Kidney (tissue), 14 donors: ENCODE results near the gene KCTD11. TPM values are rescaled to one million over a fixed set of nuclear protein-coding genes. Genes with fewer than 3 reads are reported as not detected.
A peak's percentile ranks its signal among the peaks of the same experiment; 100 is the strongest.

ENCODE experiments used
- DNase-seq, 5 donors: peaks; one replicate each; pipeline ENCODE4 v3.0.0-alpha.2; 2013 to 2020
- FAIRE-seq: peaks from 2 replicates; lab custom pipeline; 2012; peaks lifted over from hg19 to GRCh38; lab: Jason Lieb, UNC
- H3K27ac ChIP-seq, 2 donors: one replicate each; pipeline ENCODE4 v1.7.0; 2013; ENCODE audit warnings: low read depth in 2 of 2, low read length in 2 of 2, inconsistent platforms in 1 of 2
- H3K27me3 ChIP-seq: one replicate; pipeline ENCODE4 v1.7.1; 2013; ENCODE audit warnings: low read length, inconsistent platforms; ENCODE audit not compliant: control insufficient read depth, insufficient read depth
- H3K36me3 ChIP-seq, 3 donors: one replicate each; pipeline versions ENCODE4 v1.7.0 to v1.7.1; 2013; ENCODE audit warnings: low read length in 3 of 3, control low read depth in 1 of 3, inconsistent platforms in 1 of 3; ENCODE audit not compliant: insufficient read depth in 3 of 3, control insufficient read depth in 2 of 3
- H3K4me1 ChIP-seq, 3 donors: one replicate each; pipeline versions ENCODE4 v1.7.0 to v1.7.1; 2013; ENCODE audit warnings: low read length in 3 of 3, inconsistent platforms in 1 of 3, low read depth in 1 of 3; ENCODE audit not compliant: control insufficient read depth in 2 of 3, insufficient read depth in 2 of 3
- H3K4me3 ChIP-seq, 3 donors: one replicate each; pipeline versions ENCODE4 v1.7.0 to v1.8.1; 2013; ENCODE audit warnings: low read length in 3 of 3, control low read depth in 1 of 3, inconsistent platforms in 1 of 3
- H3K9ac ChIP-seq, 3 donors: one replicate each; pipeline versions ENCODE4 v1.7.0 to v1.7.1; 2013; ENCODE audit warnings: low read length in 3 of 3, control low read depth in 1 of 3, inconsistent platforms in 1 of 3
- H3K9me3 ChIP-seq, 3 donors: one replicate each; pipeline versions ENCODE4 v1.7.0 to v1.7.1; 2013; ENCODE audit warnings: low read length in 3 of 3, control low read depth in 1 of 3, inconsistent platforms in 1 of 3; ENCODE audit not compliant: control insufficient read depth in 2 of 3, insufficient read depth in 1 of 3
- intact Hi-C: fragments of 100-400 bp; cut with DNase I; formaldehyde crosslinking; loops from one replicate; pipeline ENCODE4 v1.11.1; 2022
- polyA plus RNA-seq: library from polyadenylated mRNA; stranded (reverse); fragments of 350-450 nt; fragmentation: Illumina TruSeq; extraction: RNeasy Lipid Tissue Mini Kit (QIAGEN cat#74804); gene quantifications from one replicate; pipeline ENCODE4 v1.2.3, GENCODE V29; 2014; ENCODE audit warnings: low read depth, low replicate concordance; ENCODE audit not compliant: insufficient read depth
- total RNA-seq: library from RNA; stranded (reverse); fragmentation: NEBNext Ultra II Directional; extraction: Animal tissue kit (Norgen Biotek cat#: 25700); gene quantifications from one replicate; pipeline ENCODE4 v1.2.1, GENCODE V29; 2021
- TF ChIP-seq, protein P1 (sequence below): IDR thresholded peaks from 3 replicates; pipeline ENCODE4 v1.5.1; 2012; ENCODE audit warnings: mild to moderate bottlenecking, moderate library complexity, borderline replicate concordance; ENCODE audit not compliant: insufficient read depth; ENCODE audit errors: extremely low read depth
- donor health status: control.
- donor health status: control.
- donor health status: control.
- donor health status: control.
- donor health status: control.
- donor health status: DM: yes; HTN: yes; CAD: no.
- donor health status: Normal renal cell carcinoma (clear cell type).

Gene KCTD11
- total and polyA plus RNA-seq, 2 donors from 2014 or later, result 7.2 to 14.4 TPM

DNA sequence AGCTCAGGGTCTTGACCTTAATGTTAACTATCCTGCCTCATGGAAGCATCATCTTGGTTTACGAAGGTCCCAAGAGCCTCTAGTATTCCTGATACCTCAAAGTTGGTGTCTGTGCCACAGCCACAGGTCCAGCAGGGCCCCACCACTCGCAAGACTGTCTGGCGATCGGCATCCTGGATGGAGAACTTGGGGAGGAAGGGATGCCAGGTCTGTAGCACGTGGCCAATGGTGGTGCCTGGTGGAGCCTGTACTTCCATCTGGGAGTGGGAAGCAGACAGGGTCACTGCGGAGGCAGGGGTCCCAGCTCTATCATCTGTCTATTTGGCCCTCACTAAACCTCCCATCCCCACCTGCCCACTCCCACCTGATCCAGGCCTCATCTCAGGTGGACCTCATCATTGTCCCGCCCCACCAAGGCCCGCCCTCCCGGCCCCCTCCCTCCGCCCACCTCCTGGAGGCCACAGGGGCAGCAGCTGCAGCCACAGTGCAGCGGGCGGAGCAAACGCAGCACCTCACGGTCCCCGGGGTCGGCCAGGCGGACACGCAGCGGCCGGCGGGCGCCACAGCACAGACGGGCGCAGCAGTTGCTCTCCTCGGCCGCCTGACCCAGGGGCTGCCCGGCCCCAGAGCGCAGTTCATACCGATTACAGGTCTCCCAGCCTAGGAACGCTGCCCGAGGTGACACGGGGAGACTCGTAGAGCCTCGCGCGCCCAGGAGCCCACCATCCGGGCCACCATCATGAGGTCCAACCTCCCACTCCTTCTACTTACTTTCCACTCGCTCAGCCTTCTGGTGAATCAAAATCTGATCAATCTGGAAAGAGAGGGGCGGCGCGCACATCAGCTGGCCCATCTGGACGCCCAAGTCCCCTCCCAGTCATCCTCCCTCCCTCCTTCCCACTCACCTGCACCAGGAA lies 41.0 kb downstream of the KCTD11 start:
- intact Hi-C loops, result no loop called here
- peaks cover 0 to 8% (median 0%) of the 10 kb centered on the region in 3 donors for H3K4me1 ChIP-seq
- H3K27me3 ChIP-seq, result no peaks in the 10 kb centered on the region
- TF ChIP-seq, protein P1, sequence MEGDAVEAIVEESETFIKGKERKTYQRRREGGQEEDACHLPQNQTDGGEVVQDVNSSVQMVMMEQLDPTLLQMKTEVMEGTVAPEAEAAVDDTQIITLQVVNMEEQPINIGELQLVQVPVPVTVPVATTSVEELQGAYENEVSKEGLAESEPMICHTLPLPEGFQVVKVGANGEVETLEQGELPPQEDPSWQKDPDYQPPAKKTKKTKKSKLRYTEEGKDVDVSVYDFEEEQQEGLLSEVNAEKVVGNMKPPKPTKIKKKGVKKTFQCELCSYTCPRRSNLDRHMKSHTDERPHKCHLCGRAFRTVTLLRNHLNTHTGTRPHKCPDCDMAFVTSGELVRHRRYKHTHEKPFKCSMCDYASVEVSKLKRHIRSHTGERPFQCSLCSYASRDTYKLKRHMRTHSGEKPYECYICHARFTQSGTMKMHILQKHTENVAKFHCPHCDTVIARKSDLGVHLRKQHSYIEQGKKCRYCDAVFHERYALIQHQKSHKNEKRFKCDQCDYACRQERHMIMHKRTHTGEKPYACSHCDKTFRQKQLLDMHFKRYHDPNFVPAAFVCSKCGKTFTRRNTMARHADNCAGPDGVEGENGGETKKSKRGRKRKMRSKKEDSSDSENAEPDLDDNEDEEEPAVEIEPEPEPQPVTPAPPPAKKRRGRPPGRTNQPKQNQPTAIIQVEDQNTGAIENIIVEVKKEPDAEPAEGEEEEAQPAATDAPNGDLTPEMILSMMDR, result no peak
- H3K9ac ChIP-seq, result no peak overlapping the region
- peaks cover 3 to 4% (median 3%) of the 10 kb centered on the region in 3 donors for H3K36me3 ChIP-seq
- peak overlapping the region in 1 of 3 donors; percentile 82 for H3K4me3 ChIP-seq
- peak in 3 of 5 donors; percentile 37 to 78 (median 68) for DNase-seq
- H3K9me3 ChIP-seq, result no peaks in the 10 kb centered on the region
- no peak for FAIRE-seq
- no peak overlapping the region for H3K27ac ChIP-seq

DNA sequence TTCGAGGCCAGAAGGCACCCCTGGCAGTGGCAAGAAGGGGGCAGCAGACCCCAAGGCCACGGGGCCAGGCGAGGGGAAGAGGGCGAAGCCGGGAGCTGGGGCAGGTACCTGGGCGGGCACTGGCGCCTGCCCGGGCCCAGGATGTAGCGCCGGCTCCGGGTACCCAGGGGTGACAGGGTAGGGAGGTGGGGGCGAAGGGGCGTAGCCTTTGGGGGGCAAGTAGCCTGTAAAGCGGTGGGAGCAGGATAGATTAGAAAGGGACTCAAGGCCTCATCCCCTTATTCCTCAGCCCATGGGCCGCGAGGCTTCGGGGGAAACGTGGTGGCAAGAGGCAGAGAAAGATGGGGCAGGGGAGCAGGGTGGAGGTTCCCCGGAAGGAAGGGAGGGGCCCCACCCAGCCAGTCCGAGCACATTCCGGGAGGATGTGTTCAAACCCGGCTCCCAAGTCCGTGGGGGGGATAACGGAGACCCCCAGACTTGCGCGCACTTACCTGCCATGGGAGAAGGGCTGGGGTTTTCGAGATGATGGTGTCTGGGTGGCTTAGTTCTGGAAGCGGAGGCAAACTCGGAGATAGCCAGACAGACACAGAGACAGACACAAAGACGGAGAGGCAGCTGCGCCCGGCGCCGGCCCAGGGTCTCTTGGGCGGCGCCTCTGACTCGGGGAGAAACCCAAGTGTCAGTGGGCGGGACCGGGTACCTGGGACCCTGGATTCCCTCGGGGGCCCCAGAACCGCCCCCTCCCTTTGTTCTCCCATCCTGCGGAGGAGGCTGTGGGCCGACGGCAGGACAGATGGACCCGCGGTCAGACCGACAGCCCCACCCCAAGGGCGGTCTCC lies 41.9 kb downstream of the KCTD11 start:
- Histone ChIP-seq H3K9me3 (no peaks in the 10 kb centered on the region), H3K36me3 (peaks cover 3% of the 10 kb centered on the region in 3 donors), H3K9ac (peak overlapping the region; percentile 49 to 87 (median 84)), H3K27ac (peak overlapping the region; percentile 90 to 91), H3K27me3 (no peaks in the 10 kb centered on the region), H3K4me1 (peaks cover 0 to 8% (median 0%) of the 10 kb centered on the region in 3 donors), H3K4me3 (peak overlapping the region; percentile 75 to 82 (median 75))
- TF ChIP-seq, protein P1, result no peak
- FAIRE-seq (no peak), DNase-seq (peak; percentile 42 to 79 (median 74))
- intact Hi-C loops, result no loop called here

DNA sequence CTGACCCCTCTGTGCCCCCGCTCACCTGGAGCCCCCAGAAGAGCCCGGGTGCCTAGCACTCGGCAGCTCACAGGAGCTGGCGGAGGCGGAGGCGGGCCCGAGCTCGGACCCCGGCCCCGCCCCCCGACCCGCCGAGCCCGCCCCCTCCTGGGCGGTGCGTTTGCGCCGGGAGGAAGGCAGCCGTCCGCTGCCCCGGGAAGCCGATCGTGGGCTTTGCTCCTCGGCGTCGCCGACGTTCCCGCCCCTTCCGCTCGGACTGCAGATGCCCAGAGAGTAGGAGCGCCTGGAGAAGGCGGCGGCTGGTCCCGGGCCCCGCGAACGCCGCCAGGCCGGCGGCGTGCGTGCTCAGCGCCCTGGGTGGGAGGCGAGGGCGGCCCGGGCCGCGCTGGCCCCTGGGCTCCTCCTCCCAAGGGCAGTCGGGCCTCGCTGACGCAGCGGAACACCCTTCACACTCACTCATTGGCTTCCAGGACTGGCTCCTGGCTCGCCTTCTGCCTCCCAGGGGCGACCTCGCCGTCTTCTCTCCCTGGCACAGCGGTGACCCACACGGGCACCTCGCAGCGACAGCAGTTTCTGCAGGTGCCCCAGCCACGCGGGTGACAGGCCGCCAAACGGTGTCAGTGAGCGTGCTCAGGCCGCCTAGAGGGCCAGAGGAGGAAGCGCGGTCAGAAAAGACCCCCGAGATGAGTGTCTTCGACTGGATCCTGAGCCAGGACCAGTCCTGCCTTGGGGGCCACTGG lies 42.7 kb downstream of the KCTD11 start, which contains the start of gene PLSCR3:
TSS of gene PLSCR3 (minus strand) at position 74 of the 740 bp plus-strand sequence. CDS start 415 bp downstream, outside the sequence.
- H3K9me3 ChIP-seq, result no peaks in the 10 kb centered on the region
- peak within 1 kb of the TSS; percentile 49 to 94 (median 87) for H3K9ac ChIP-seq
- H3K4me1 ChIP-seq, result peaks cover 0 to 8% (median 0%) of the 10 kb centered on the region in 3 donors
- TF ChIP-seq, protein P1, result peak; percentile 22
- peak within 1 kb of the TSS; percentile 75 to 82 (median 75) for H3K4me3 ChIP-seq
- H3K27me3 ChIP-seq, result no peaks in the 10 kb centered on the region
- intact Hi-C loops, result no loop called here
- DNase-seq (peak; percentile 90 to 96 (median 94)), FAIRE-seq (no peak)
- H3K27ac ChIP-seq, result peak within 1 kb of the TSS; percentile 90 to 91
- H3K36me3 ChIP-seq, result peaks cover 0 to 3% (median 0%) of the 10 kb centered on the region in 3 donors
